ENCODE data around the gene YWHAE. TPM values are rescaled to one million over a fixed set of nuclear protein-coding genes. Genes with fewer than 3 reads are reported as not detected.

Gene YWHAE
- total RNA-seq, 5 donors from 2014 or later (not counting 1 experiment from before 2014, with no cell fraction given) = 119 to 129 (median 126) TPM

DNA sequence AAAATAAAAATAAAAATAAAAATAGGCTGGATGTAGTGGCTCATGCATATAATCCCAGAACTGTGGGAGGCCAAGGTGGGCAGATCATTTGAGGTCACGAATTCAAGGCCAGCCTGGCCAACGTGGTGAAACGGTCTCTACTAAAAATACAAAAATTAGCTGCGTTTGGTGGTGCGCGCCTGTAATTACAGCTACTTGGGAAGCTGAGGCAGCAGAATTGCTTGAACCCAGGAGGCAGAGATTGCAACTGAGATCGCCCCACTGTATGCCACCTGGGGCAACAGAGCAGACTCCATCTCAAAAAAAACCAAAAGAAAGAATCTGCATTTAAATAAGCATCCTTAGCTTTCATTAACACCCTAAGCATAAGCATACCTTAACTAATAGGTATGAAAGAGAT lies 33.8 kb downstream of the YWHAE start:
- Histone ChIP-seq H3K4me3 (ENCODE audit: control insufficient read depth in 1 of 2, extremely low read depth in 1 of 2, low read length in 1 of 2) (no peak overlapping the region), H3K27me3 (replicated peaks in 1 of 2; ENCODE audit: control insufficient read depth in 2 of 2, extremely low read depth in 1 of 2, insufficient read depth in 2 of 2, low read length in 1 of 2) (no peaks in the 10 kb centered on the region), H3K27ac (ENCODE audit: low read length) (no peak overlapping the region), H3K36me3 (ENCODE audit: control insufficient read depth in 2 of 2, extremely low read depth in 1 of 2, insufficient read depth in 1 of 2, low read length in 1 of 2) (peaks cover 3 to 17% of the 10 kb centered on the region in 2 donors), H3K4me1 (ENCODE audit: control insufficient read depth in 1 of 2, extremely low read depth in 1 of 2, insufficient read depth in 2 of 2, low read length in 2 of 2) (peaks cover 19 to 40% of the 10 kb centered on the region in 2 experiments), H3K9me3 (no peaks in the 10 kb centered on the region)
- ChIA-PET POLR2A (interaction anchor here in 1 of 2 donors (0.5 to 1.7 kb wide), 2 partner anchors 31 to 135 kb away, joined by 5 to 6 read pairs; no protein-coding TSS in a partner anchor), CTCF (interaction anchor here in 1 of 2 donors (0.7 to 2.7 kb wide), 11 partner anchors 8 to 195 kb away, joined by 3 to 70 read pairs (median 10); partner anchors contain the start of gene INPP5K)
- Mint-ChIP-seq H3K4me3 (no peak overlapping the region), H3K27ac (peak overlapping the region in 1 of 2 donors; percentile 55), H3K4me1 (peaks cover 65 to 76% (median 73%) of the 10 kb centered on the region in 3 donors), H3K36me3 (peaks cover 11% of the 10 kb centered on the region), H3K27me3 (no peaks in the 10 kb centered on the region), H3K9me3 (no peaks in the 10 kb centered on the region)
- DNase-seq (no peak), ATAC-seq (replicated peaks in 1 of 4) (no peak)
- 86% methylated on average over 6 of the region's 7 CpGs for WGBS (ENCODE audit: insufficient coverage)

DNA sequence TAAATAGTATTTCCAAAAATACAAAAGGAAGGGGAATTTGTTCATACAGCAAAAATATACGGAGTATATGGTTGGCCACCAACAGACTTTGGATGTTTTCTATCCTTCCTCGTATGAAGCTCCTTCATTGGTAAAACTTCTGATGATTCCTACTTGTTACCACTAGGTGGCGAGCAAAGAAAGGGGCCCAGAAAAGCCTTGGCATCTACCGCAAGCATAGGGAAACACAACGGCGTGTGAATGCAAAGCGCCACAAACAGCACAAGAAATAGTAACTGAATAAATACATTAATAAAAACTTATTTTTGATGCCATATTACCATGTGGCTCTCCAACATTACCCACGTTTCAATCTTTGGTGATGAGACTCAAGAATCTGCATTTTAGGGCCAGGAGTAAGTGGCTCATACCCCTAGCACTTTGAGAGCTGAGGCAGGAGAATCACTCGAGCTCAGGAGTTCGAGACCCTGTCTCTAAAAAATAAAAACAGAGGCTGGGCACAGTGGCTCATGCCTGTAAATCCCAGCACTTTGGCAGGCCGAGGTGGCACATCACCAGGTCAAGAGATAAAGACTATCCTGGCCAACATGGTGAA lies 34.5 kb downstream of the YWHAE start:
- ChIA-PET CTCF (interaction anchor here (0.5 to 2.7 kb wide), 35 partner anchors 9 to 1450 kb away, joined by 3 to 70 read pairs (median 4); partner anchors contain the start of genes INPP5K (in 1 of the 2), PITPNA (in 1 of the 2) and YWHAE (in 1 of the 2)), POLR2A (interaction anchor here (0.6 to 1.7 kb wide), 7 partner anchors 12 to 151 kb away, joined by 3 to 6 read pairs (median 3); partner anchors contain the start of gene INPP5K (in 1 of the 2))
- H3K27ac Mint-ChIP-seq = peak overlapping the region; percentile 49 to 73
- Histone ChIP-seq H3K4me3 (ENCODE audit: control insufficient read depth in 1 of 2, extremely low read depth in 1 of 2, low read length in 1 of 2) (no peak overlapping the region), H3K9me3 (no peaks in the 10 kb centered on the region), H3K27ac (ENCODE audit: low read length) (peak overlapping the region; percentile 57), H3K27me3 (replicated peaks in 1 of 2; ENCODE audit: control insufficient read depth in 2 of 2, extremely low read depth in 1 of 2, insufficient read depth in 2 of 2, low read length in 1 of 2) (no peaks in the 10 kb centered on the region), H3K36me3 (ENCODE audit: control insufficient read depth in 2 of 2, extremely low read depth in 1 of 2, insufficient read depth in 1 of 2, low read length in 1 of 2) (peaks cover 3 to 18% of the 10 kb centered on the region in 2 donors), H3K4me1 (ENCODE audit: control insufficient read depth in 1 of 2, extremely low read depth in 1 of 2, insufficient read depth in 2 of 2, low read length in 2 of 2) (peaks cover 24 to 41% of the 10 kb centered on the region in 2 experiments)
- H3K36me3 Mint-ChIP-seq = peaks cover 15% of the 10 kb centered on the region
- DNase-seq = peak; percentile 12 to 86 (median 50)
- H3K27me3 Mint-ChIP-seq = no peaks in the 10 kb centered on the region
- WGBS (ENCODE audit: insufficient coverage) = 62% methylated on average over 3 of the region's 11 CpGs
- no peaks in the 10 kb centered on the region for H3K9me3 Mint-ChIP-seq
- peaks cover 70 to 76% (median 74%) of the 10 kb centered on the region in 3 donors for H3K4me1 Mint-ChIP-seq
- no peak overlapping the region for H3K4me3 Mint-ChIP-seq
- peak; percentile 63 to 75 (median 67) for ATAC-seq (replicated peaks in 1 of 4)

- ATAC-seq (replicated peaks in 1 of 4) = peak; percentile 11 to 36 (median 22)
- ChIA-PET POLR2A (interaction anchor here in 1 of 2 donors (1.4 kb wide), 1 partner anchor 152 kb away, joined by 3 read pairs; no protein-coding TSS in a partner anchor), CTCF (interaction anchor here in 1 of 2 donors (1.0 to 2.8 kb wide), 6 partner anchors 9 to 170 kb away, joined by 4 to 17 read pairs (median 8); partner anchors contain the start of genes INPP5K and YWHAE)
- no peaks in the 10 kb centered on the region for H3K27me3 Mint-ChIP-seq
- H3K4me1 Mint-ChIP-seq = peaks cover 67 to 71% (median 69%) of the 10 kb centered on the region in 3 donors
- 10% methylated on average over 2 of the region's 3 CpGs for WGBS (ENCODE audit: insufficient coverage)
- DNase-seq = peak in 1 of 35 experiments; percentile 11
- peak overlapping the region; percentile 19 to 64 for H3K27ac Mint-ChIP-seq
- Histone ChIP-seq H3K4me3 (ENCODE audit: control insufficient read depth in 1 of 2, extremely low read depth in 1 of 2, low read length in 1 of 2) (no peak overlapping the region), H3K9me3 (no peaks in the 10 kb centered on the region), H3K27ac (ENCODE audit: low read length) (peak overlapping the region; percentile 56), H3K4me1 (ENCODE audit: control insufficient read depth in 1 of 2, extremely low read depth in 1 of 2, insufficient read depth in 2 of 2, low read length in 2 of 2) (peaks cover 24 to 41% of the 10 kb centered on the region in 2 experiments), H3K27me3 (replicated peaks in 1 of 2; ENCODE audit: control insufficient read depth in 2 of 2, extremely low read depth in 1 of 2, insufficient read depth in 2 of 2, low read length in 1 of 2) (no peaks in the 10 kb centered on the region), H3K36me3 (ENCODE audit: control insufficient read depth in 2 of 2, extremely low read depth in 1 of 2, insufficient read depth in 1 of 2, low read length in 1 of 2) (peaks cover 7 to 32% of the 10 kb centered on the region in 2 donors)
- H3K4me3 Mint-ChIP-seq = peak overlapping the region; percentile 26 to 69 (median 52)
- H3K9me3 Mint-ChIP-seq = no peaks in the 10 kb centered on the region
- H3K36me3 Mint-ChIP-seq = peaks cover 20% of the 10 kb centered on the region
Measured at GRCh38 chr17:1362964-1363363, 37.1 kb downstream of the YWHAE start.

GRCh38 chr17:1362065-1362848 lies 37.8 kb downstream of the YWHAE start:
- WGBS (ENCODE audit: insufficient coverage) = 25% methylated on average over 8 of the region's 10 CpGs
- Mint-ChIP-seq H3K27me3 (no peaks in the 10 kb centered on the region), H3K27ac (peak overlapping the region; percentile 19 to 64), H3K36me3 (peaks cover 23% of the 10 kb centered on the region), H3K4me1 (peaks cover 62 to 67% (median 67%) of the 10 kb centered on the region in 3 donors), H3K9me3 (no peaks in the 10 kb centered on the region), H3K4me3 (peak overlapping the region; percentile 26 to 69 (median 52))
- H3K27me3 ChIP-seq (replicated peaks in 1 of 2; ENCODE audit: control insufficient read depth in 2 of 2, extremely low read depth in 1 of 2, insufficient read depth in 2 of 2, low read length in 1 of 2) = no peaks in the 10 kb centered on the region
- peak in 28 of 35 experiments; percentile 10 to 62 (median 26) for DNase-seq
- peaks cover 7 to 39% of the 10 kb centered on the region in 2 donors for H3K36me3 ChIP-seq (ENCODE audit: control insufficient read depth in 2 of 2, extremely low read depth in 1 of 2, insufficient read depth in 1 of 2, low read length in 1 of 2)
- no peaks in the 10 kb centered on the region for H3K9me3 ChIP-seq
- peak; percentile 70 to 80 (median 76) for ATAC-seq (replicated peaks in 1 of 4)
- peak overlapping the region; percentile 56 for H3K27ac ChIP-seq (ENCODE audit: low read length)
- peaks cover 22 to 41% of the 10 kb centered on the region in 2 experiments for H3K4me1 ChIP-seq (ENCODE audit: control insufficient read depth in 1 of 2, extremely low read depth in 1 of 2, insufficient read depth in 2 of 2, low read length in 2 of 2)
- POLR2A ChIA-PET = interaction anchor here (0.6 to 1.4 kb wide), 4 partner anchors 27 to 153 kb away, joined by 3 to 5 read pairs (median 4); partner anchors contain the start of gene YWHAE (in 1 of the 2)
- CTCF ChIA-PET = interaction anchor here in 1 of 2 donors (0.6 to 2.8 kb wide), 16 partner anchors 10 to 212 kb away, joined by 3 to 17 read pairs (median 4); partner anchors contain the start of genes CRK, INPP5K and YWHAE
- H3K4me3 ChIP-seq (ENCODE audit: control insufficient read depth in 1 of 2, extremely low read depth in 1 of 2, low read length in 1 of 2) = peak overlapping the region in 1 of 2 donors; percentile 23

- Histone ChIP-seq H3K4me3 (ENCODE audit: control insufficient read depth in 1 of 2, extremely low read depth in 1 of 2, low read length in 1 of 2) (no peak overlapping the region), H3K36me3 (ENCODE audit: control insufficient read depth in 2 of 2, extremely low read depth in 1 of 2, insufficient read depth in 1 of 2, low read length in 1 of 2) (peaks cover 7 to 42% of the 10 kb centered on the region in 2 donors), H3K27ac (ENCODE audit: low read length) (peak overlapping the region; percentile 55), H3K9me3 (no peaks in the 10 kb centered on the region), H3K4me1 (ENCODE audit: control insufficient read depth in 1 of 2, extremely low read depth in 1 of 2, insufficient read depth in 2 of 2, low read length in 2 of 2) (peaks cover 21 to 37% of the 10 kb centered on the region in 2 experiments), H3K27me3 (replicated peaks in 1 of 2; ENCODE audit: control insufficient read depth in 2 of 2, extremely low read depth in 1 of 2, insufficient read depth in 2 of 2, low read length in 1 of 2) (no peaks in the 10 kb centered on the region)
- H3K4me3 Mint-ChIP-seq = peak overlapping the region; percentile 35 to 58 (median 57)
- ChIA-PET POLR2A (interaction anchor here (0.6 to 1.2 kb wide), 4 partner anchors 39 to 439 kb away, joined by 3 to 10 read pairs (median 5); partner anchors contain the start of genes CRK (in 1 of the 2) and YWHAE (in 1 of the 2)), CTCF (interaction anchor here (0.6 to 2.8 kb wide), 9 partner anchors 9 to 172 kb away, joined by 3 to 17 read pairs (median 4); partner anchors contain the start of gene INPP5K (in 1 of the 2))
- no peaks in the 10 kb centered on the region for H3K27me3 Mint-ChIP-seq
- H3K27ac Mint-ChIP-seq = peak overlapping the region; percentile 76 to 89
- DNase-seq (peak in 3 of 35 experiments; percentile 15 to 50 (median 16)), ATAC-seq (replicated peaks in 1 of 4) (no peak)
- peaks cover 54 to 63% (median 57%) of the 10 kb centered on the region in 3 donors for H3K4me1 Mint-ChIP-seq
- no peaks in the 10 kb centered on the region for H3K9me3 Mint-ChIP-seq
- H3K36me3 Mint-ChIP-seq = peaks cover 23% of the 10 kb centered on the region
- WGBS (ENCODE audit: insufficient coverage) = no CpG with 5 or more reads among the region's 12 CpGs
Measured at GRCh38 chr17:1360975-1361374, 39.0 kb downstream of the YWHAE start.
